SK-N-SH treated with all-trans-retinoic acid at 6 μM for 48 hours (cell line): ENCODE results near the gene FGF5.

Source experiments
- ATAC-seq: fragments of 200-7000 bp; cut with Tn5 transposase; 3 replicates; pipeline ENCODE4 v1.9.1; 2020; ENCODE audit warnings: mild to moderate bottlenecking, moderate library complexity
- ARNTL ChIP-seq: fragments of 450-650 bp; formaldehyde crosslinking; IDR thresholded peaks from 2 replicates; pipeline ENCODE4 v1.5.0; 2020; ENCODE audit warnings: low read depth, mild to moderate bottlenecking, moderate library complexity, borderline replicate concordance
- BACH2 ChIP-seq: fragments of 250-450 bp; sonication (Bioruptor Pico); IDR thresholded peaks from 2 replicates; pipeline ENCODE4 v1.9.0; 2021; ENCODE audit warnings: mild to moderate bottlenecking, borderline replicate concordance
- CSDC2 ChIP-seq: fragments of 250-450 bp; sonication (Bioruptor Pico); IDR thresholded peaks from 2 replicates; pipeline ENCODE4 v1.5.0; 2020; ENCODE audit warnings: mild to moderate bottlenecking, moderate library complexity
- ESRRG ChIP-seq: fragments of 250-450 bp; sonication (Bioruptor Pico); IDR thresholded peaks from 2 replicates; pipeline ENCODE4 v1.6.1; 2021; ENCODE audit warnings: mild to moderate bottlenecking
- GLIS3 ChIP-seq: fragments of 250-450 bp; sonication (Bioruptor Pico); IDR thresholded peaks from 2 replicates; pipeline ENCODE4 v1.5.0; 2020; ENCODE audit warnings: mild to moderate bottlenecking, moderate library complexity
- ISL1 ChIP-seq: fragments of 250-450 bp; sonication (Bioruptor Pico); IDR thresholded peaks from 2 replicates; pipeline ENCODE4 v2.1.2; 2022; ENCODE audit warnings: mild to moderate bottlenecking, moderate library complexity
- OSR1 ChIP-seq: fragments of 250-450 bp; sonication (Bioruptor Pico); IDR thresholded peaks from 2 replicates; pipeline ENCODE4 v1.8.0; 2022; ENCODE audit warnings: moderate library complexity, mild to moderate bottlenecking, inconsistent platforms
- PPARA ChIP-seq: fragments of 250-450 bp; sonication (Bioruptor Pico); IDR thresholded peaks from 2 replicates; pipeline ENCODE4 v1.5.0; 2020; ENCODE audit warnings: mild to moderate bottlenecking, borderline replicate concordance
- RARB ChIP-seq: fragments of 250-450 bp; sonication (Bioruptor Pico); IDR thresholded peaks from 2 replicates; pipeline ENCODE4 v1.8.0; 2021; ENCODE audit warnings: mild to moderate bottlenecking, moderate library complexity
- SNAI2 ChIP-seq: fragments of 250-450 bp; sonication (Bioruptor Pico); IDR thresholded peaks from 2 replicates; pipeline ENCODE4 v1.5.0; 2020; ENCODE audit warnings: mild to moderate bottlenecking, moderate library complexity
- TCF4 ChIP-seq: fragments of 250-450 bp; sonication (Bioruptor Pico); IDR thresholded peaks from 2 replicates; pipeline ENCODE4 v1.8.0; 2021; ENCODE audit warnings: mild to moderate bottlenecking, moderate library complexity, borderline replicate concordance
- TOX ChIP-seq: fragments of 250-450 bp; sonication (Bioruptor Pico); IDR thresholded peaks from 2 replicates; pipeline ENCODE4 v1.8.0; 2021; ENCODE audit warnings: mild to moderate bottlenecking, moderate library complexity, borderline replicate concordance
- ZC3H10 ChIP-seq: fragments of 250-450 bp; sonication (Bioruptor Pico); IDR thresholded peaks from 2 replicates; pipeline ENCODE4 v1.5.1; 2021; ENCODE audit warnings: mild to moderate bottlenecking, moderate library complexity
- ZFP3 ChIP-seq: fragments of 250-450 bp; sonication (Bioruptor Pico); IDR thresholded peaks from 2 replicates; pipeline ENCODE4 v1.5.0; 2020; ENCODE audit warnings: mild to moderate bottlenecking, moderate library complexity
- ZFP30 ChIP-seq: fragments of 450-650 bp; formaldehyde crosslinking; IDR thresholded peaks from 2 replicates; pipeline ENCODE4 v1.5.0; 2022; ENCODE audit warnings: mild to moderate bottlenecking, moderate library complexity
- ZNF565 ChIP-seq: fragments of 450-650 bp; formaldehyde crosslinking; conservative IDR thresholded peaks from 2 replicates; pipeline ENCODE4 v1.5.0; 2020; ENCODE audit warnings: low read depth, mild to moderate bottlenecking, moderate library complexity
- ZNF70 ChIP-seq: fragments of 450-650 bp; formaldehyde crosslinking; IDR thresholded peaks from 2 replicates; pipeline ENCODE4 v1.5.0; 2020; ENCODE audit warnings: mild to moderate bottlenecking, moderate library complexity
- ZNF8 ChIP-seq: fragments of 450-650 bp; formaldehyde crosslinking; IDR thresholded peaks from 2 replicates; pipeline ENCODE4 v1.5.0; 2020; ENCODE audit warnings: mild to moderate bottlenecking, moderate library complexity
- TF ChIP-seq, protein P1 (sequence below): fragments of 250-450 bp; sonication (Bioruptor Pico); IDR thresholded peaks from 2 replicates; pipeline ENCODE4 v1.8.0; 2020; ENCODE audit warnings: mild to moderate bottlenecking, moderate library complexity, borderline replicate concordance
- TF ChIP-seq, protein P2 (sequence below): fragments of 250-450 bp; sonication (Bioruptor Pico); IDR thresholded peaks from 2 replicates; pipeline ENCODE4 v1.8.0; 2021; ENCODE audit warnings: low read depth, mild to moderate bottlenecking, moderate library complexity, borderline replicate concordance
- TF ChIP-seq, protein P3 (sequence below): fragments of 250-450 bp; sonication (Bioruptor Pico); IDR thresholded peaks from 2 replicates; pipeline ENCODE4 v1.5.1; 2020; ENCODE audit warnings: low read depth, mild to moderate bottlenecking, moderate library complexity
- TF ChIP-seq, protein P4 (sequence below): fragments of 250-450 bp; sonication (Bioruptor Pico); IDR thresholded peaks from 2 replicates; pipeline ENCODE4 v1.5.1; 2021; ENCODE audit warnings: mild to moderate bottlenecking, moderate library complexity
- TF ChIP-seq, protein P5 (sequence below): fragments of 250-450 bp; sonication (Bioruptor Pico); IDR thresholded peaks from 2 replicates; pipeline ENCODE4 v1.5.0; 2020; ENCODE audit warnings: mild to moderate bottlenecking, moderate library complexity

FGF5 gene

DNA sequence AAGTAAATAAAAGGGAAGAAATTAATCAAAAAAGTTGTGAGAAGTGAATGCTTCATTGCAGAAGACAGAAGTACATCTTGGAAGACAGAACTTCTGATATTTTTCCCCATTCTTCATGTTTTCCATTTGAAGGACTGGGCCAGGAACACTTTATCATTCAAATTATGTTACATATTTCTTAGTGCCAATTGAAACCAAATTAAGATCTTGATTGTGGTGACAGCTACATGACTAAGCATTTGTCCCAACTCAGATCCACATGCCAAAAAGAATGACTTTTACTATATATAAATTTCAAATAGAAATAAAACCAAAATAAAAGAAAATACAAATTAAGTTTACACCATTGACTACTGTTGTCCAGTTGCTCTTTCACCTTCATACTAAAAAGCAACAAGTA lies 14.0 kb upstream of the FGF5 start (continued):
- TF ChIP-seq, protein P1, sequence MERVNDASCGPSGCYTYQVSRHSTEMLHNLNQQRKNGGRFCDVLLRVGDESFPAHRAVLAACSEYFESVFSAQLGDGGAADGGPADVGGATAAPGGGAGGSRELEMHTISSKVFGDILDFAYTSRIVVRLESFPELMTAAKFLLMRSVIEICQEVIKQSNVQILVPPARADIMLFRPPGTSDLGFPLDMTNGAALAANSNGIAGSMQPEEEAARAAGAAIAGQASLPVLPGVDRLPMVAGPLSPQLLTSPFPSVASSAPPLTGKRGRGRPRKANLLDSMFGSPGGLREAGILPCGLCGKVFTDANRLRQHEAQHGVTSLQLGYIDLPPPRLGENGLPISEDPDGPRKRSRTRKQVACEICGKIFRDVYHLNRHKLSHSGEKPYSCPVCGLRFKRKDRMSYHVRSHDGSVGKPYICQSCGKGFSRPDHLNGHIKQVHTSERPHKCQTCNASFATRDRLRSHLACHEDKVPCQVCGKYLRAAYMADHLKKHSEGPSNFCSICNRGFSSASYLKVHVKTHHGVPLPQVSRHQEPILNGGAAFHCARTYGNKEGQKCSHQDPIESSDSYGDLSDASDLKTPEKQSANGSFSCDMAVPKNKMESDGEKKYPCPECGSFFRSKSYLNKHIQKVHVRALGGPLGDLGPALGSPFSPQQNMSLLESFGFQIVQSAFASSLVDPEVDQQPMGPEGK (CRISPR knock-in tag) = no peak
- TF ChIP-seq ZC3H10 (CRISPR knock-in tag) (no peak), BACH2 (no peak), ESRRG (no peak), ZFP30 (CRISPR knock-in tag) (no peak), GLIS3 (no peak), ARNTL (no peak), CSDC2 (CRISPR knock-in tag) (no peak)
- TF ChIP-seq, protein P2, sequence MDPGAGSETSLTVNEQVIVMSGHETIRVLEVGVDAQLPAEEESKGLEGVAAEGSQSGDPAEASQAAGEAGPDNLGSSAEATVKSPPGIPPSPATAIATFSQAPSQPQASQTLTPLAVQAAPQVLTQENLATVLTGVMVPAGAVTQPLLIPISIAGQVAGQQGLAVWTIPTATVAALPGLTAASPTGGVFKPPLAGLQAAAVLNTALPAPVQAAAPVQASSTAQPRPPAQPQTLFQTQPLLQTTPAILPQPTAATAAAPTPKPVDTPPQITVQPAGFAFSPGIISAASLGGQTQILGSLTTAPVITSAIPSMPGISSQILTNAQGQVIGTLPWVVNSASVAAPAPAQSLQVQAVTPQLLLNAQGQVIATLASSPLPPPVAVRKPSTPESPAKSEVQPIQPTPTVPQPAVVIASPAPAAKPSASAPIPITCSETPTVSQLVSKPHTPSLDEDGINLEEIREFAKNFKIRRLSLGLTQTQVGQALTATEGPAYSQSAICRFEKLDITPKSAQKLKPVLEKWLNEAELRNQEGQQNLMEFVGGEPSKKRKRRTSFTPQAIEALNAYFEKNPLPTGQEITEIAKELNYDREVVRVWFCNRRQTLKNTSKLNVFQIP (CRISPR knock-in tag) = no peak

DNA sequence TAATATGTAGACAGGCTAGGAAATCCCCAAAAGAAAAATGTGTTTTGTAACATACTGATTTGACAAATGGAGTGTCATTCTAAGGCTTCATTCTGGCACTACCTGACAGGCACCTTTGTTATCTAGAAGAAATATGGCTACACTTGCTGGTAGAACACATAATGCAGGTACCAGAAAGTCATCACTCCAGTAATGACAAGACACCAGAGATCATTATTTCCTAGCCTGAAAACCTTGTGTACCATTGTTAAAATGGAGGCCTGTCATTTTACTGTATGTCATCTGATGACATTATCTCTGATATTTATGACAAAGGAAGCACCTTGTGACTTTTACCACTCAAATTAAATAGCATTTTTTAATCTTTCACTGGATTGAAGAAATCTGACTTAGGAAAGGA lies 13.5 kb upstream of the FGF5 start:
- TF ChIP-seq SNAI2 (CRISPR knock-in tag) (no peak), ZNF565 (CRISPR knock-in tag) (no peak), RARB (CRISPR knock-in tag) (no peak), BACH2 (no peak), ZFP30 (CRISPR knock-in tag) (no peak), TOX (CRISPR knock-in tag) (no peak), ZFP3 (CRISPR knock-in tag) (no peak), ZNF70 (CRISPR knock-in tag) (no peak)
- TF ChIP-seq, protein P1 (CRISPR knock-in tag) = no peak
- TF ChIP-seq, protein P3, sequence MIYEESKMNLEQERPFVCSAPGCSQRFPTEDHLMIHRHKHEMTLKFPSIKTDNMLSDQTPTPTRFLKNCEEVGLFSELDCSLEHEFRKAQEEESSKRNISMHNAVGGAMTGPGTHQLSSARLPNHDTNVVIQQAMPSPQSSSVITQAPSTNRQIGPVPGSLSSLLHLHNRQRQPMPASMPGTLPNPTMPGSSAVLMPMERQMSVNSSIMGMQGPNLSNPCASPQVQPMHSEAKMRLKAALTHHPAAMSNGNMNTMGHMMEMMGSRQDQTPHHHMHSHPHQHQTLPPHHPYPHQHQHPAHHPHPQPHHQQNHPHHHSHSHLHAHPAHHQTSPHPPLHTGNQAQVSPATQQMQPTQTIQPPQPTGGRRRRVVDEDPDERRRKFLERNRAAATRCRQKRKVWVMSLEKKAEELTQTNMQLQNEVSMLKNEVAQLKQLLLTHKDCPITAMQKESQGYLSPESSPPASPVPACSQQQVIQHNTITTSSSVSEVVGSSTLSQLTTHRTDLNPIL (CRISPR knock-in tag) = no peak
- no peak for ATAC-seq

DNA sequence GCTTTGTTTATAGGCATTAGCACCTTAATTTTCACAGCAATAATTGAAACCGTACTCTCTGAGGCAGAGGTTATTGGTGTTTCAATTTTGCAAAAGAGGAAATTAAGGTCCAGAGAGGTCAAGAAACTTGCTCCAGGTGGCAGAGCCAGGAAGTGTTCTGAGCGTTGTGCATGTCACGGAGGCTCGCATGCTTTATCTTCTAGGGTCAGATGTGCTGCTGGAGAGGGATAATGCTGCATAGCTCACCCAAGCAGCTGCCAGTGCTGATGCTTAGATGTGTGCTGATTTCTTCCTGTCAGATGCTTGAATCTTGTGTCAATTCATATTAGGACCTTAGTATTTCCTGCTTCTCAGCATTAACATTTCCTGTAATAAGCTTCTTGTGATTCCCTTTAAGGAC lies 13.0 kb upstream of the FGF5 start:
- no peak for ATAC-seq
- TF ChIP-seq, protein P4, sequence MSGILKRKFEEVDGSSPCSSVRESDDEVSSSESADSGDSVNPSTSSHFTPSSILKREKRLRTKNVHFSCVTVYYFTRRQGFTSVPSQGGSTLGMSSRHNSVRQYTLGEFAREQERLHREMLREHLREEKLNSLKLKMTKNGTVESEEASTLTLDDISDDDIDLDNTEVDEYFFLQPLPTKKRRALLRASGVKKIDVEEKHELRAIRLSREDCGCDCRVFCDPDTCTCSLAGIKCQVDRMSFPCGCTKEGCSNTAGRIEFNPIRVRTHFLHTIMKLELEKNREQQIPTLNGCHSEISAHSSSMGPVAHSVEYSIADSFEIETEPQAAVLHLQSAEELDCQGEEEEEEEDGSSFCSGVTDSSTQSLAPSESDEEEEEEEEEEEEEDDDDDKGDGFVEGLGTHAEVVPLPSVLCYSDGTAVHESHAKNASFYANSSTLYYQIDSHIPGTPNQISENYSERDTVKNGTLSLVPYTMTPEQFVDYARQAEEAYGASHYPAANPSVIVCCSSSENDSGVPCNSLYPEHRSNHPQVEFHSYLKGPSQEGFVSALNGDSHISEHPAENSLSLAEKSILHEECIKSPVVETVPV (CRISPR knock-in tag) = no peak
- TF ChIP-seq PPARA (CRISPR knock-in tag) = no peak
- TF ChIP-seq ZFP30 (CRISPR knock-in tag) = no peak
- TF ChIP-seq, protein P2 (CRISPR knock-in tag) = no peak
- no peak for TF ChIP-seq TOX (CRISPR knock-in tag)
- TF ChIP-seq ISL1 (CRISPR knock-in tag) = no peak
- no peak for TF ChIP-seq RARB (CRISPR knock-in tag)
- no peak for TF ChIP-seq ZFP3 (CRISPR knock-in tag)
- TF ChIP-seq TCF4 (CRISPR knock-in tag) = no peak
- no peak for TF ChIP-seq ZNF8 (CRISPR knock-in tag)
- no peak for TF ChIP-seq OSR1 (CRISPR knock-in tag)
- no peak for TF ChIP-seq GLIS3
- TF ChIP-seq, protein P5, sequence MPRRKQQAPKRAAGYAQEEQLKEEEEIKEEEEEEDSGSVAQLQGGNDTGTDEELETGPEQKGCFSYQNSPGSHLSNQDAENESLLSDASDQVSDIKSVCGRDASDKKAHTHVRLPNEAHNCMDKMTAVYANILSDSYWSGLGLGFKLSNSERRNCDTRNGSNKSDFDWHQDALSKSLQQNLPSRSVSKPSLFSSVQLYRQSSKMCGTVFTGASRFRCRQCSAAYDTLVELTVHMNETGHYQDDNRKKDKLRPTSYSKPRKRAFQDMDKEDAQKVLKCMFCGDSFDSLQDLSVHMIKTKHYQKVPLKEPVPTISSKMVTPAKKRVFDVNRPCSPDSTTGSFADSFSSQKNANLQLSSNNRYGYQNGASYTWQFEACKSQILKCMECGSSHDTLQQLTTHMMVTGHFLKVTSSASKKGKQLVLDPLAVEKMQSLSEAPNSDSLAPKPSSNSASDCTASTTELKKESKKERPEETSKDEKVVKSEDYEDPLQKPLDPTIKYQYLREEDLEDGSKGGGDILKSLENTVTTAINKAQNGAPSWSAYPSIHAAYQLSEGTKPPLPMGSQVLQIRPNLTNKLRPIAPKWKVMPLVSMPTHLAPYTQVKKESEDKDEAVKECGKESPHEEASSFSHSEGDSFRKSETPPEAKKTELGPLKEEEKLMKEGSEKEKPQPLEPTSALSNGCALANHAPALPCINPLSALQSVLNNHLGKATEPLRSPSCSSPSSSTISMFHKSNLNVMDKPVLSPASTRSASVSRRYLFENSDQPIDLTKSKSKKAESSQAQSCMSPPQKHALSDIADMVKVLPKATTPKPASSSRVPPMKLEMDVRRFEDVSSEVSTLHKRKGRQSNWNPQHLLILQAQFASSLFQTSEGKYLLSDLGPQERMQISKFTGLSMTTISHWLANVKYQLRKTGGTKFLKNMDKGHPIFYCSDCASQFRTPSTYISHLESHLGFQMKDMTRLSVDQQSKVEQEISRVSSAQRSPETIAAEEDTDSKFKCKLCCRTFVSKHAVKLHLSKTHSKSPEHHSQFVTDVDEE (CRISPR knock-in tag) = no peak
- no peak for TF ChIP-seq SNAI2 (CRISPR knock-in tag)
- TF ChIP-seq CSDC2 (CRISPR knock-in tag) = no peak
- TF ChIP-seq, protein P1 (CRISPR knock-in tag) = no peak
- no peak for TF ChIP-seq ESRRG
- no peak for TF ChIP-seq BACH2
- TF ChIP-seq ARNTL = no peak
